Ecto neural progenitor cell (in vitro differentiated cells): ENCODE measurements around the gene SUMF2.
"Not testable (repeated sequence)": the region's sequence is repeated elsewhere in the genome, so short reads cannot be mapped to it uniquely, and the experiment has no call there.

Source experiments
- DNase-seq: peaks from one replicate; pipeline ENCODE4 v3.0.0-alpha.2; 2018; ENCODE audit warnings: low spot score

Gene SUMF2

DNA sequence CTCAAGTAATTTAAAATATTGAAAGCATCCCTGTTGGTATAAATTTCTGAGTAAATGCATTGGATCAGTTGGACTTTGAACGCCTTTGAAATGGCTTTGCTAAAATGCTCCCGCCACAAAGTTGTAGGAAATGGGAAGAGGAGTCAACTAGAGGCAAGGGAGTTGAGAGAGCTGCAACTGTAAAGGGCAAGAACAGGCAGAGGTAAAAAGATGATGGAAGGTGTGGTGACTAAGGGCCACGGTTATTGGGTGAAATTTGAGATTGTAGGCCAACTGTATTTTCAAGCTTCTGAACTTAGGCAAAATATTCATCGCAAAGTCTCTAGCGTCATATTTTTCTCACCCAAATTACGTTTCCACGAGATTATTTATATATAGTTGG lies 595 bp upstream of the SUMF2 start:
- DNase-seq = no peak

DNA sequence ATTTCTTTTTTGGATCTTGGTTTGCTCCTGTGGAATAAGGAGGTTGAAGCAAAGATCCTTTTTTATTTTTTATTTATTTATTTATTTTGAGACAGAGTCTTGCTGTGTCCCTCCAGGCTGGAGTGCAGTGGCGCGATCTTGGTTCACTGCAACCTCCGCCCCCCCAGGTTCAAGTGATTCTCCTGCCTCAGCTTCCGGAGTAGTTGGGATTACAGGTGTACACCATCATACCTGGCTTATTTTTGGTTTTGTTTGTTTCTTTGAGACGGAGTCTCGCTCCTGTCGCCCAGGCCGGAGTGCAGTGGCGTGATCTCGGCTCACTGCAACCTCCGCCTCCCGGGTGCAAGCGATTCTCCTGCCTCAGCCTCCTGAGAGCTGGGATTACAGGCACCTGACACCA lies 2.3 kb downstream of the SUMF2 start:
- DNase-seq = not testable (repeated sequence)

DNA sequence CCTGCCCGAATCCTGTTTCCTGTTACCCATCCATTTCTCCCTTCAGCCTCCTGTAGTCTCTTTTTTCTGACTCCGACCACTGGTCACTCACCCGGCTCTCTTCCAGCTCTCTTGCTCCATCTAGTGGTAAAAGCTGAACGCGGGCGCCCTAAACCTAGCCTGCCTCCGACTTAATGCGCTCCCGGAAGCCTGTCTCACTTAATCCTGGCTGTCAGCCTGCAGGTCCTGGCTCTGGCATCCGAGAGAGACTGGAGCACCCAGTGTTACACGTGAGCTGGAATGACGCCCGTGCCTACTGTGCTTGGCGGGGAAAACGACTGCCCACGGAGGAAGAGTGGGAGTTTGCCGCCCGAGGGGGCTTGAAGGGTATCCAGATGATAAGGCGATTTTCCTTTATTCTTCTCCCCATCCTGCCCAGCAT lies 10.3 kb downstream of the SUMF2 start:
- DNase-seq = peak; percentile 88

DNA sequence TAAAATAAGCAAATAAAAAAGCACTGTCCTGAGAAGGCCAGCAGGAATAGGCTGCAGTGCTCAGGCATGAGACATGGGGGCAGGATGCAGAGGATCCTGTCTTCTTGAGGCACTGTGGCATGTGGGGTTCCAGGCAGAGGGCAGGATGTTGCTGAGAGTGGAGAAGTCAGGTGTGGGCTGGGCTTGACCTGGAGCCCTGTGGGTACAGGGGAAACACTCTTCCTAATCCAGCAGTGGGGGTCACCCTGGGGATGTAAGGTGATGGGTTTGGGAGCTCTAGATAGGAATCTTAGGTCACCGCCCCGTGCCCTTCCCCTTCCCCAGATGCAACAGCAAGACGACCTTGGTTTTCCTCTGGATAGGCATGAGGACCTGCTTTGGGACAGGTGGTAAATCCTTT lies 13.6 kb downstream of the SUMF2 start:
- no peak for DNase-seq

DNA sequence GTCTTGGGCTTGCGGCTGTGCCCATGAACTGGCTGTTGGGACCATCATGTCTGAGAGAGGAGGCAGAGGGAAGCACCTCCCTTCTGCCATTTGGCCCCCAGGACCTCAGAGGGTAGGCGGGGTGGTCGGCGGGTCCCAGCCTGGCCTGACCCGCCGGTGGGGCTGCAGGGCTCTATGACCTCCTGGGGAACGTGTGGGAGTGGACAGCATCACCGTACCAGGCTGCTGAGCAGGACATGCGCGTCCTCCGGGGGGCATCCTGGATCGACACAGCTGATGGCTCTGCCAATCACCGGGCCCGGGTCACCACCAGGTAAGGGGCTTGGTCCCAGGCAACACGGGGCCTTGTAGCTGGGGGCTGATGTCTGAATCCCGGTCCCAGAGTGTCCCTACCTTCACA lies 14.1 kb downstream of the SUMF2 start:
- no peak for DNase-seq

DNA sequence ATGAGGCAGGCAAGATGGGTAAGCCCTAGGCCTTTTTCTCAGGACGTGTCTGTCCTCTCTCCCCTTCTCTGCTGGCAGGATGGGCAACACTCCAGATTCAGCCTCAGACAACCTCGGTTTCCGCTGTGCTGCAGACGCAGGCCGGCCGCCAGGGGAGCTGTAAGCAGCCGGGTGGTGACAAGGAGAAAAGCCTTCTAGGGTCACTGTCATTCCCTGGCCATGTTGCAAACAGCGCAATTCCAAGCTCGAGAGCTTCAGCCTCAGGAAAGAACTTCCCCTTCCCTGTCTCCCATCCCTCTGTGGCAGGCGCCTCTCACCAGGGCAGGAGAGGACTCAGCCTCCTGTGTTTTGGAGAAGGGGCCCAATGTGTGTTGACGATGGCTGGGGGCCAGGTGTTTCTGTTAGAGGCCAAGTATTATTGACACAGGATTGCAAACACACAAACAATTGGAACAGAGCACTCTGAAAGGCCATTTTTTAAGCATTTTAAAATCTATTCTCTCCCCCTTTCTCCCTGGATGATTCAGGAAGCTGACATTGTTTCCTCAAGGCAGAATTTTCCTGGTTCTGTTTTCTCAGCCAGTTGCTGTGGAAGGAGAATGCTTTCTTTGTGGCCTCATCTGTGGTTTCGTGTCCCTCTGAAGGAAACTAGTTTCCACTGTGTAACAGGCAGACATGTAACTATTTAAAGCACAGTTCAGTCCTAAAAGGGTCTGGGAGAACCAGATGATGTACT lies 15.5 kb downstream of the SUMF2 start:
- no peak for DNase-seq

DNA sequence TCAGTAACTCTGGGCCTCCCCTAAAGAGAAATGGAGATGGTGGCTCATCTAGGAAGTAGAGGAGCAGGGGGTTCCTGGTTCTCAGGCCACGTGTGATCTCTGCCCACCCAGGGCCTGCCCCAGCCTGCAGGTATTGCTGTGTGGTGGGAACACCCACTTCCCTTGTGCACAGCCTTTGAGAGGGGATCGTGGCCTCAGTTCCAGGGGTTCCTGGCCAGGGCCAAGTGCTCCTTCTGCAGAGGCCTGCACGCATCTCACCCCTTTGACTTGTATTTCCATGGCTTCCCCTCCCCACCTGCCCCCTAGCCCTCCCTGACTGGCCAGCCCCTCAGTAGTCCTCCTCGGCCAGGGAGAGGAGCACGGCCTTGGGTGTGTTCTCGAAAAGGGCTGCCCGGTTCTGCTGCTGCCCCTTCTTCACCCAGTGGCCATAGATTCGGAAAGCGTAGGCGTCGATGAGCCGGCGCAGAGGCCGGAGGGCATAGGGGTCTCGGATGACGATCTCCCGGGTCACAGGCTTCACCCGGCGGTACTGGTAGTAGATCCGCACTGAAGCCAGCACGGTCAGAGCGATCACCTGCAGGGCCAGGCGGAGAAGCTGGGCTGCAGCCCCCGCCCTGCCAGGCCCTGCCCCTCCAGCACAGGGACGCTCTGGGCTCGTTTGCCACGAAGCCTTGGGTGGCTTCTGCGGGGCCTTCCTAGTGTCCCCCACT lies 16.8 kb downstream of the SUMF2 start:
- not testable (repeated sequence) for DNase-seq

DNA sequence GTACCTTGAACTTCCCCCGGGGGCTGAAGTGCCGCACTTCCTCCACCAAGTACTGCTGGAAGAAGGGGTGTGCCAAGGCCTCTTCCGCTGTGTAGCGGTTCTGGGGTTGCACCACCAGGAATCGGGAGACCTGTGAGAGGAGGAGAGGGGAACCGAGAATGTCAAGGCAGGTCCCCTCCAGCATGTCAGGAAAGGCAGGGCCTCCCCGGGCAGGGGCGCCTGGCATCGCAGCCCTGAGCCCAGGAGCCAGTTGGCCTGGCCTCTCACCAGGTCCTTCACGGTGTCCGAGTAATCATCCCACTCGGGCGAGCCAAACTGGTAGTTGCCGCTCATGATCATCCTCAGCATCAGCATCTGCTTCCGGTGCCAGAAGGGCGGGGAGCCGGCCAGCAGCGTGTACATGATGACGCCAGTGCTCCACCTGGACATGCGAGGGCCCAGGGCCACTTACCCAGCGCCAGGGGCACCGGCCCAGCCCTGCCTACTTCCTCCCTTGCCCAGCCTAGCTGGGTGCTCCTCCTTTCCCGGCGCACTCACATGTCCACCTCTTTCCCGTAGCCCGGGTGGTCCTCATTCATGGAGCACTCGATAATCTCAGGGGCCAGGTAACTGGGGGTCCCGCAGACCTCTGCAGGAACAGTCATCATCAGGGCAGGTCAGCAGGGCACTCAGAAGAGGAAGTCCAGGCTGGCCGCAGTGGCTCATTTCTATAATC lies 17.7 kb downstream of the SUMF2 start:
- DNase-seq = no peak

DNA sequence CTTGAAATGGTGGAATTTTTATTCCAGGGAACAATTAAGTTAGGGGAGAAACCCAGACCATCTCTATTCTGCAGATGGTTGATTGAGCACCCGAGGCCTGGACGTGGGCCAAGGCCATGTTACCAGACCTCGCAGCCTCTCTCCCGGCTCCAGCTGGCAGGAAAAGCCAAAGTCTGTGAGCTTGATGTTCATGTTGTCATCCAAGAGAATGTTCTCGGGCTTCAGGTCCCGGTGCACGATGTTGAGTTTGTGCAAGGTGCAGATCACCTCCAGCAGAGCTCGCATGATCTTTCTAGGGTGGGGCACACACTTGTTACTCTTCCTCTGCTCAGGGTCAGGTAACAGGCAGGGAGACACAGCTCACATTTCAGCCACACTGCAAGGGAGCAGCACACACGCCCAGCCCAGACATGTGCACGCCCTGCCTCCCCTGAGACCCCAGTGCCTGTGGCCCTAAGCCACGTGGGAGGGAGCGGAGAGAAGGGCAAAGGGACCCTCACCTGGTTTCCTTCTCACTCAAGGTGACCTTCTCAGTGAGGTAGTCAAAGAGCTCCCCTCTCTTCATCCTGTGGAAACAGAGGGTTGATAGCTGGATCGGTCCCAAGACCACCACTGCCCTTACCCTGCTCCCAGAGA lies 19.2 kb downstream of the SUMF2 start:
- DNase-seq = no peak

DNA sequence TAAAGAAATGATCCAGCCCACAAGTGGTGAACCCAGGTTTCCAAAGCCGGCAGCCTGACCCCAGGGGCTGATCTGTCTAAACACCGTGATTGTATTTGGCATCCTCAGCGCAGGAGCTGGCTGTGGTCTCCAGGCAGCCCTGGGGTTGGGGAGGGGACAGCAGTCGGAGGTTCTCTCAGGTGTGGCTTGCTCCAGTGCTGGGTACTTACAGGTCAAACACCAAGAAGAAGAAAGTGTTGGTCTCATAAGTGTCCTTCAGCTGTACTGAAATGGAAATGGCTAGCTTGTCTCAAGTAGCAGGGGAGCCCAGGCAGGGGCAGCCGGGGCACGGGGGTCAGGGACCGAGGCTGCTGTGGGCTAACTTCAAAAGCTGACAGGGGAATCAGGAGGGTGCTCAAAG lies 22.7 kb downstream of the SUMF2 start:
- DNase-seq = no peak

DNA sequence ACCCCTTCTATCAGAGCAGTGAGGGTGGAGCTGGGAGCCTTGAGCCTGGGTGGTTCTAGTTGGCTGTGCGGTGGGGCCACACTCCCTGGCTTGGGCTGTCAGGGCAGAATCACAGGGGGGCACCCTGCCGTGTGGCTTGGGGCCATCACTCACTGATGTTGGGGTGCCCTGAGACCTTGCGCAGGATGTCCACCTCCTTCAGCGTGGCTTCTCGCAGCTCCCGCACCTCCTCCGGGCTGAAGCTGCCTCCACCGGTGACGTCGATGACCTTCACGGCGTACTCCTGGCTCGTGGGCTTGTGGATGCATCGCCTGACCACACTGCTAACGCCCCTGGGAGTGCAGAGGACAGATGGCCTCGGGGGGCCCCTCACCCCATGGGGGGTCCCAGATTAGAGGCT lies 23.4 kb downstream of the SUMF2 start:
- no peak for DNase-seq

DNA sequence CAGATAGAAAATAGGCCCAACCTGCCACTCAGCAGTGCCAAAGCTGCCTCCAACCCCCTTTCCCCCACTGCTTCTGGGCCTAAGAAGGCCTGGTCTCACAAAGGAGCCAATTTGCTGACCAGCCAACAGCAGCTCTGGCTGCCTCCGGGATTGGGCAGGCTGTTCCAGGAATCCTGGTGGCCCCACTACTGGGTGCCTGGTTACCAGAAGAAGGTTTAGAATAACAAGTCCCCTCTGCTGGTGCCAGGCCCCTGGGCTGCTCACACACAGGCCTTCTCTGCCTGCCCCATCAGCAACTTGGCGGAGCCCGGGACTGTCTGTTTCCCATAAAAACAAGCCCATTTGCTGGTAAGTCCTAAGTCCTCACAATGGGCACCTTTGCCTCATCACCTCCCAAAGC lies 27.5 kb downstream of the SUMF2 start:
- DNase-seq = no peak

DNA sequence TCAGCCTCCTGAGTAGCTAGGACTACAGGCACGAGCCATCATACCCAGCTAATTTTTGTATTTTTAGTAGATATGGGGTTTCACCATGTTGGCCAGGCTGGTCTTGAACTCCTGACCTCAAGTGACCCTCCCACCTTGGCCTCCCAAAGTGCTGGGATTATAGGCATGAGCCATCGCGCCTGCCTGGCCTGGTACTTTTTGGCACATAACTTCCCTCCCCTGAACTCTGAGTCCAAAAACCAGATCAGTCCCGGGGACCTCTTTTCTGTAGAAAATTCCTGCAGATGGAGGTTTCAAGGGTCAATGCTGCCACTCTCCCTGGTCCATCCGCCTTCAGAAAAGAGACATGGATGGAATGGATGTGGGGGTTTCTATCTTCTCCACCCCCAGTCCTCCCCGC lies 28.3 kb downstream of the SUMF2 start:
- DNase-seq = not testable (repeated sequence)

DNA sequence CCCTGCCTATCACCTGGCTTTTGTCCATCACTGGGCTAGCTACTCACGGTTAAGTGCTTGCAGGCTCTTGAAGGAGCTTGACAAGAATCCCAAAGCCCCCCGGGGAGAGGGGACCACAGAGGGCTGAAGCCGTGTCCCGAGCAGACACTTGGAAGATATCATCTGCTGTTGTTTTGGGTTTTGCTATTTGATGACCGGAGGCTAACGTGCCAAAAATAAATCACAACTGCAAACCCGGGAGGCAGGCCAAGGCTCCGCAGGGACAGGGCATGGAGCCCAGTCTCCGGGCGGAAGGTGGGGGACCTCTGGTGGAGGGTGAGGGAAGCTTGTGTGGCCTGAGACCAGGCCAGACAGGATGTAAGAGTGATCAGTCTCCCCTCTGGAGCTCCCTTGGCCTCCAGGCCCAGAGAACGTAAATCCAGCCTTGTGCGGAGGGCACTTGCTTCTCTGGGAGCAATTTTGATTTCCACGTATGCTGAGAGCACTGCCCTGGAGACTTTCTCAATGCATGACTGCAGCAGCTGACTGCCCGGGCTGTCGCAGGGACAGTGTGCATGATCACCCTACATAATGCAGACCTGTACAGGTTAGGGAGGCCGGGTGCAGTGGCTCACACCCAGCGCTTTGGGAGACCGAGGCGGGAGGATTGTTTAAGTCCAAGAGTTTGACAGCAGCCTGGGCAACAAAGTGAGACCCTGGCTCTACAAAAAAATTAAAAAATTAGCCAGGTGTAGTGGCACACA lies 28.9 kb downstream of the SUMF2 start, which contains the start of gene PHKG1:
TSS of gene PHKG1 (minus strand) at position 164 of the 743 bp plus-strand sequence. CDS start 4,011 bp downstream, outside the sequence.
- DNase-seq = no peak

DNA sequence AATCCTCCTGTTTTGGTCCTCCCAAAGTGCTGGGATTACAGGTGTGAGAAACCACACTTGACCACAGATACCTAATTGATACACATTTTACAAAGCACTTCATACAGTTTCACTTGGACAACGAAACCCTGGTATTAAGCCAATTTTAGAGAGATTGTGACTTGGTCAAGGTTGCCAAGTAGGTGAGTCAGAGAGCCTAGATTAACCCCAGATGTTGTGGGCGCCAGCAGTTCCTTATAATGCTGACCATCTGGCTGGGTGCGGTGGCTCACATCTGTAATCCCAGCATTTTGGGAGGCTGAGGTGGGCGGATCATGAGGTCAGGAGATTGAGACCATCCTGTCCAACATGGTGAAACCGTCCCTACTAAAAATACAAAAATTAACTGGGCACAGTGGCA lies 33.6 kb downstream of the SUMF2 start:
- no peak for DNase-seq

DNA sequence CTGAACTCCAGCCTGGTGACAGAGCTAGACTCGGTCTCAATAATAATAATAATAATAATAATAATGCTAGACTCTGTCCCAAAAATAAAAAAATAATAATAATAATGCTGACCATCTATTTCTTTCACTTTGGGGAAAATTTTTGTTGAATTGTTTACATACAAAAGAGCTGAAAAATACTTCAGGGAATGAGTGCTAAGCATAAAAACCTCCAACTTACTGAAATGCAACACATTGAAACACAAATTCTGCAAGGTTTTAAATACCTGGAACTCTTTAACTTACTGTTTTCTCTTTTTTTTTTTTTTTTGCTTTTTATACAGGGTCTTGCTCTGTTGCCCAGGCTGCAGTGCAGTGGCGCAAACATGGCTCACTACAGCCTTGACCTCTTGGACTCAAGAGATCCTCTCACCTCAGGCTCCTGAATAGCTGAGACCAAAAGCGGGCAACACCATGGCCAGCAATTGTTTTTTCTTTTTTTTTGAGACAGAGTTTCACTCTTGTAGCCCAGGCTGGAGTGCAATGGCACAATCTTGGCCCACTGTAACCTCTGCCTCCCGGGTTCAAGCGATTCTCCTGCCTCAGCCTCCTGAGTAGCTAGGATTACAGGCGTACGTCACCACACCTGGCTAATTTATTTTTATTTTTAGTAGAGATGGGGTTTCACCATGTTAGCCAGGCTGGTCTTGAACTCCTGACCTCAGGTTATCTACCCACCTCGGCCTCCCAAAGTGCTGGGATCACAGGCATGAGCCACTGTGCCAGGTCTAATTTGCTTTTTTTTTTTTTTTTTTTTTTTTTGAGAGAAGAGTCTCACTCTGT lies 34.3 kb downstream of the SUMF2 start:
- DNase-seq = not testable (repeated sequence)

DNA sequence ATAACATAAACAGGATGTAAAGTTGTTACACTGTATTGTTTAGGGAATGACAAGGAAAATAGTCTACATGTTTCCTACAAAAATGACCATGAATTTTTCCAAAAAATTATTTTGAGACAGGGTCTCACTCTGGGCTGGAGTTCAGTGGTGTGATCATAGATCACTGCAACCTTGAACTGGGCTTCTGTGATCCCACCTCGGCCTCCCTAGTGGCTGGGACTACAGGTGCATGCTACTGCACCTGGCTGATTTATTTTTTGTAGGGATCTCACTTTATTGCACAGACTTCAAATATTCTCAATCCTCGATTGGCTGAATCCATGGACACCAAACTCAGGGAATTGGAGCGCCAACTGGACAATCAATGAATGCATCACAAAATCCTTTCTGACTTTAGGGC lies 35.6 kb downstream of the SUMF2 start:
- no peak for DNase-seq

DNA sequence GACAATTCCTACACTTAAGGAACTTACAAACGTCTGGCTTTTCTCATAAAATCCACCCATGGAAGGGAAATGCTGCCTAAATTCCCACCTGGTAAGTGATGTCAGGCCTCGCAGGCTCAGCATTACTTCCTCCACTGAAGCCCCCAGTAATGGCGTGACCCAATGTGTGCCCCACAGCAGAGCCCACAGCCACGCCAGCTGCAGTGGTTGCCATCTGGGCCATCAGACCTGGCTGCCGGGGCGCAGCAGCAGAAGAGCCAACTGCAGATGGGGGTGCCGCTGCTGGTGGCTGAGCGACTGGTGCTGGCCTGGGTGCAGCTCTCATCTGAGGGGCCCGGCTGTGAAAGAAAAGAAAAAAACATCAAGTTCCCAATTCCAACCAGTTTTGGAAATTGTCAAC lies 40.1 kb downstream of the SUMF2 start:
- not testable (repeated sequence) for DNase-seq

DNA sequence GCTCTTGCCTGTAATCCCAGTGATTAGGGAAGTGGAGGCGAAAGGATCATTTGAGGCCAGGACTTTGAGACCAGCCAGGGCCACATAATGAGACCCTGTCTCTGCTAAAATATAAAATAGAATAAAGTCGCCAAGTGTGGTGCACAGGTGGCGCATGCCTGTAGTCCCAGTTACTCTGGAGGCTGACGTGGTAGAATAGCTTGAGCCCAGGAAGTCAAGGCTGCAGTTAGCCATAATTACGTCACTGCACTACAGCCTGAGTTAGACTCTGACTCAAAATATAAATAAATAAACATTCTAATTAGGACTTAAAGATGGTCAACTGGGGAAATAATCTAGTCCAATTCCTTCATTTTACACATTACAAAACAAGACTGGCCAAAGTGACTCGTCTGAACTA lies 41.4 kb downstream of the SUMF2 start:
- DNase-seq = no peak

DNA sequence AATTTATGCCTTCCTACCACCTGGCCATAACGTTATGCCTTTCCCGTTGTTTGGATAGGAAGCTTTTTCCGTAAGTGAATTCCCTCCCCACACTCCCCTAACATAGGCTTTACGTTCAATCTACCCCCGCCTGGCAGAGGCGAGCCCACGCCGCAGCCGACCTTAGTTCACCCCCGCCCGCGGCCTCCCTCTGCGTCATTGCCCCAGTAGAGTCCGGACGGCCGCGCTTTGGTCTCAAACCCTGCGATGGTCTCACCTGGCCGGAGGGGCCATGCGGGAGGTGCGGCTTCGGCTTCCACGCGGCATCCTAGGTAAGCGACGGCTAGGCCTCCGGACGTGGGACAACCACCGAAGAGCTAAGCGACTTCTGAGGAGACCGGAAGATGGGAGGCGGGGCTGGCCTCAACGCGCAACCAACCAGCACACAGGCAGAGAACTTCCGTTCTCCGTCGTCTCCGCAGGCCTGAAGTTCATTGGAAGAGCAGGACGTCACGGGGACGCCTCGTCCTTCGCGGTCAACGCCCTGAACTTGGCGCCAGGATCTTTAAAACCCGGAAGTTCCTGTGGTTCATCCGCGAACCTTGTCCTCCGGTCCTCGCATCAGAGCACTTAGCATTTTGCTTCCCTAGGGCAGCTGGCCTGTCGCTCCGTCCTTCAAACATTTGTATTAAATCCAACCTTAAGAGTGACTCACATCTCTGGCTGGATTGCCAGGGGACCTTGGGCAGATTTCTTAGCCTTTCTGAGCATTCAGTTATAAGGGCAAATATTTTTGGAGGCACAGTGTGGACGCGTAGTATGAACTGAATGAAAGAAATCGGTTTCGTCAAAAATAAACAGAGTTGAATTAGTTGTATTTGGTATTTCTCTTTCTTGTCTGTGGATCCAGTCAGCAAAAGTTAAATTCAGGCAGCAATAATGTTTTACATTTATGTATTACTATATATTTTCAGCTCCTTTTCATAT lies 42.3 kb downstream of the SUMF2 start, which contains the start of gene CHCHD2:
TSS of gene CHCHD2 (minus strand) at position 369 of the 966 bp plus-strand sequence. CDS start at position 306, 63 bp downstream.
- DNase-seq = peak; percentile 61
